PC-9 (cell line): ENCODE results near the gene TAS1R1. TPM values are rescaled to one million over a fixed set of nuclear protein-coding genes. Genes with fewer than 3 reads are reported as not detected.
A peak's percentile ranks its signal among the peaks of the same experiment; 100 is the strongest.

ENCODE experiments used
- BruUV-seq: library from RNA; stranded (reverse); fragments of 400-500 nt; replicated peaks from 2 replicates; lab custom pipeline; 2021; lab: Mats Ljungman, UMichigan
- CTCF ChIA-PET: fragments of 300-600 bp; sonication (Branson Sonifier 250); formaldehyde crosslinking; loops from one replicate; lab custom pipeline; 2022; ENCODE audit warnings: antibody characterized with exemption; lab: Charles Lee
- POLR2A ChIA-PET: fragments of 300-600 bp; sonication (Branson Sonifier 250); formaldehyde crosslinking; loops from one replicate; lab custom pipeline; 2022; ENCODE audit warnings: antibody characterized with exemption; ENCODE audit not compliant: unreplicated experiment; lab: Charles Lee
- DNase-seq, 2 experiments: peaks; one replicate each; pipeline versions ENCODE4 v3.0.0 to v3.0.0-alpha.2; 2015 to 2022; ENCODE audit warnings: mixed read lengths in 1 of 2
- H2AFZ ChIP-seq: fragments of 200-600 bp; sonication (generic); 2 replicates; pipeline ENCODE4 v1.8.1; 2017; ENCODE audit warnings: antibody characterized with exemption
- H3F3A ChIP-seq: fragments of 200-600 bp; sonication (generic); 2 replicates; pipeline ENCODE4 v1.8.1; 2017; ENCODE audit warnings: antibody characterized with exemption, mild to moderate bottlenecking, low read depth; ENCODE audit not compliant: insufficient read depth
- H3K27ac ChIP-seq: fragments of 200-600 bp; sonication (generic); 2 replicates; pipeline ENCODE4 v1.6.1; 2016; ENCODE audit warnings: mixed run types
- H3K27me3 ChIP-seq: fragments of 200-600 bp; sonication (generic); 2 replicates; pipeline ENCODE4 v1.6.1; 2016; ENCODE audit warnings: low read depth, mixed run types; ENCODE audit not compliant: insufficient read depth
- H3K36me3 ChIP-seq: fragments of 200-600 bp; sonication (generic); 2 replicates; pipeline ENCODE4 v1.6.1; 2016; ENCODE audit warnings: low read depth, mixed run types
- H3K4me1 ChIP-seq: fragments of 200-600 bp; sonication (generic); replicated peaks from 2 replicates; pipeline ENCODE4 v1.6.1; 2016; ENCODE audit warnings: mixed run types; ENCODE audit not compliant: insufficient read depth
- H3K4me2 ChIP-seq: fragments of 200-600 bp; sonication (generic); 2 replicates; pipeline ENCODE4 v1.6.1; 2017; ENCODE audit warnings: mixed run types
- H3K4me3 ChIP-seq: fragments of 200-600 bp; sonication (generic); 2 replicates; pipeline ENCODE4 v1.6.1; 2016; ENCODE audit warnings: mixed run types
- H3K79me2 ChIP-seq: fragments of 200-600 bp; sonication (generic); 2 replicates; pipeline ENCODE4 v1.6.1; 2017; ENCODE audit warnings: low read depth, mixed run types
- H3K9me2 ChIP-seq: fragments of 200-600 bp; sonication (generic); 2 replicates; pipeline ENCODE4 v1.8.1; 2017; ENCODE audit warnings: mild to moderate bottlenecking; ENCODE audit not compliant: insufficient read depth
- H3K9me3 ChIP-seq: fragments of 200-600 bp; sonication (generic); 2 replicates; pipeline ENCODE4 v1.8.1; 2016; ENCODE audit warnings: low read depth; ENCODE audit not compliant: insufficient read depth
- H4K20me1 ChIP-seq: fragments of 200-600 bp; sonication (generic); 2 replicates; pipeline ENCODE4 v1.8.1; 2017; ENCODE audit not compliant: insufficient read depth
- EZH2 ChIP-seq: fragments of 200-600 bp; sonication (generic); IDR thresholded peaks from 2 replicates; pipeline ENCODE4 v1.8.0; 2017; ENCODE audit warnings: antibody characterized with exemption, low read depth
- intact Hi-C: fragments of 100-400 bp; cut with micrococcal nuclease; formaldehyde crosslinking; loops from one replicate; pipeline ENCODE4 v1.10.0; 2022; ENCODE audit not compliant: unreplicated experiment
- total RNA-seq: library from RNA; stranded (reverse); gene quantifications from 2 replicates; pipeline ENCODE4 v1.2.3, GENCODE V29; 2021
- TF ChIP-seq, protein P1 (sequence below): fragments of 200-600 bp; sonication (generic); conservative IDR thresholded peaks from 2 replicates; pipeline ENCODE4 v1.6.1; 2017; ENCODE audit warnings: mixed run types, antibody characterized with exemption, mild to moderate bottlenecking, moderate library complexity

Gene TAS1R1
- total RNA-seq, 1 experiment from 2014 or later: not detected

DNA sequence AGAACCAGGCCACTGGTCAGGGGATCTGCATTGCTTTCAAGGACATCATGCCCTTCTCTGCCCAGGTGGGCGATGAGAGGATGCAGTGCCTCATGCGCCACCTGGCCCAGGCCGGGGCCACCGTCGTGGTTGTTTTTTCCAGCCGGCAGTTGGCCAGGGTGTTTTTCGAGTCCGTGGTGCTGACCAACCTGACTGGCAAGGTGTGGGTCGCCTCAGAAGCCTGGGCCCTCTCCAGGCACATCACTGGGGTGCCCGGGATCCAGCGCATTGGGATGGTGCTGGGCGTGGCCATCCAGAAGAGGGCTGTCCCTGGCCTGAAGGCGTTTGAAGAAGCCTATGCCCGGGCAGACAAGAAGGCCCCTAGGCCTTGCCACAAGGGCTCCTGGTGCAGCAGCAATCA lies 19.7 kb downstream of the TAS1R1 start:
- Histone ChIP-seq H3K9me3 (no peaks in the 10 kb centered on the region), H3K9me2 (no peaks in the 10 kb centered on the region), H3K4me3 (no peak overlapping the region), H3K27ac (no peak overlapping the region), H3K27me3 (peaks cover 5% of the 10 kb centered on the region; the same call in 1 of the 2 replicates), H3K4me1 (no peaks in the 10 kb centered on the region), H3K4me2 (no peak overlapping the region), H3K36me3 (no peaks in the 10 kb centered on the region), H3K79me2 (no peaks in the 10 kb centered on the region), H4K20me1 (no peaks in the 10 kb centered on the region), H3F3A (no peaks in the 10 kb centered on the region), H2AFZ (no peak overlapping the region)
- no peak for DNase-seq
- TF ChIP-seq, protein P1, sequence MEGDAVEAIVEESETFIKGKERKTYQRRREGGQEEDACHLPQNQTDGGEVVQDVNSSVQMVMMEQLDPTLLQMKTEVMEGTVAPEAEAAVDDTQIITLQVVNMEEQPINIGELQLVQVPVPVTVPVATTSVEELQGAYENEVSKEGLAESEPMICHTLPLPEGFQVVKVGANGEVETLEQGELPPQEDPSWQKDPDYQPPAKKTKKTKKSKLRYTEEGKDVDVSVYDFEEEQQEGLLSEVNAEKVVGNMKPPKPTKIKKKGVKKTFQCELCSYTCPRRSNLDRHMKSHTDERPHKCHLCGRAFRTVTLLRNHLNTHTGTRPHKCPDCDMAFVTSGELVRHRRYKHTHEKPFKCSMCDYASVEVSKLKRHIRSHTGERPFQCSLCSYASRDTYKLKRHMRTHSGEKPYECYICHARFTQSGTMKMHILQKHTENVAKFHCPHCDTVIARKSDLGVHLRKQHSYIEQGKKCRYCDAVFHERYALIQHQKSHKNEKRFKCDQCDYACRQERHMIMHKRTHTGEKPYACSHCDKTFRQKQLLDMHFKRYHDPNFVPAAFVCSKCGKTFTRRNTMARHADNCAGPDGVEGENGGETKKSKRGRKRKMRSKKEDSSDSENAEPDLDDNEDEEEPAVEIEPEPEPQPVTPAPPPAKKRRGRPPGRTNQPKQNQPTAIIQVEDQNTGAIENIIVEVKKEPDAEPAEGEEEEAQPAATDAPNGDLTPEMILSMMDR: no peak
- no peak for TF ChIP-seq EZH2
- BruUV-seq: no TSS peak
- ChIA-PET CTCF (no interaction called here), POLR2A (no interaction called here)
- intact Hi-C loops: no loop called here

GRCh38 chr1:6577831-6578525 lies 22.9 kb downstream of the TAS1R1 start:
- DNase-seq: no peak
- ChIA-PET CTCF (no interaction called here), POLR2A (no interaction called here)
- H3K9me3 ChIP-seq: no peaks in the 10 kb centered on the region
- no peaks in the 10 kb centered on the region for H3K36me3 ChIP-seq
- H3K27me3 ChIP-seq: no peaks in the 10 kb centered on the region
- TF ChIP-seq EZH2: no peak
- TF ChIP-seq, protein P1: no peak
- no peak overlapping the region for H3K4me3 ChIP-seq
- H3K79me2 ChIP-seq: peaks cover 11% of the 10 kb centered on the region
- H3K9me2 ChIP-seq: no peaks in the 10 kb centered on the region
- H3K27ac ChIP-seq: no peak overlapping the region
- no peaks in the 10 kb centered on the region for H3F3A ChIP-seq
- H3K4me2 ChIP-seq: no peak overlapping the region
- H4K20me1 ChIP-seq: no peaks in the 10 kb centered on the region
- BruUV-seq: no TSS peak
- no peak overlapping the region for H2AFZ ChIP-seq
- H3K4me1 ChIP-seq: peaks cover 8% of the 10 kb centered on the region
- intact Hi-C loops: no loop called here

DNA sequence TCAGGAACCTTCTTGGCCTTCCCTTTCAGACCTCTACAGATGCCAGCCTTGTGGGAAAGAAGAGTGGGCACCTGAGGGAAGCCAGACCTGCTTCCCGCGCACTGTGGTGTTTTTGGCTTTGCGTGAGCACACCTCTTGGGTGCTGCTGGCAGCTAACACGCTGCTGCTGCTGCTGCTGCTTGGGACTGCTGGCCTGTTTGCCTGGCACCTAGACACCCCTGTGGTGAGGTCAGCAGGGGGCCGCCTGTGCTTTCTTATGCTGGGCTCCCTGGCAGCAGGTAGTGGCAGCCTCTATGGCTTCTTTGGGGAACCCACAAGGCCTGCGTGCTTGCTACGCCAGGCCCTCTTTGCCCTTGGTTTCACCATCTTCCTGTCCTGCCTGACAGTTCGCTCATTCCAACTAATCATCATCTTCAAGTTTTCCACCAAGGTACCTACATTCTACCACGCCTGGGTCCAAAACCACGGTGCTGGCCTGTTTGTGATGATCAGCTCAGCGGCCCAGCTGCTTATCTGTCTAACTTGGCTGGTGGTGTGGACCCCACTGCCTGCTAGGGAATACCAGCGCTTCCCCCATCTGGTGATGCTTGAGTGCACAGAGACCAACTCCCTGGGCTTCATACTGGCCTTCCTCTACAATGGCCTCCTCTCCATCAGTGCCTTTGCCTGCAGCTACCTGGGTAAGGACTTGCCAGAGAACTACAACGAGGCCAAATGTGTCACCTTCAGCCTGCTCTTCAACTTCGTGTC lies 23.7 kb downstream of the TAS1R1 start:
- H3K27me3 ChIP-seq: no peaks in the 10 kb centered on the region
- no peak for DNase-seq
- H3K9me3 ChIP-seq: no peaks in the 10 kb centered on the region
- TF ChIP-seq, protein P1: no peak
- TF ChIP-seq EZH2: no peak
- ChIA-PET CTCF (no interaction called here), POLR2A (no interaction called here)
- no peaks in the 10 kb centered on the region for H3K9me2 ChIP-seq
- H3K4me2 ChIP-seq: peak overlapping the region; percentile 90; the same call in 1 of the 2 replicates
- no peaks in the 10 kb centered on the region for H3F3A ChIP-seq
- no peak overlapping the region for H2AFZ ChIP-seq
- intact Hi-C loops: loop anchor here (1.0 kb wide), 1 partner anchor 47 kb away; no protein-coding TSS in a partner anchor
- H3K27ac ChIP-seq: no peak overlapping the region
- BruUV-seq: no TSS peak
- H3K79me2 ChIP-seq: peaks cover 11% of the 10 kb centered on the region
- no peak overlapping the region for H3K4me3 ChIP-seq
- no peaks in the 10 kb centered on the region for H4K20me1 ChIP-seq
- H3K4me1 ChIP-seq: peaks cover 8% of the 10 kb centered on the region
- H3K36me3 ChIP-seq: no peaks in the 10 kb centered on the region
